SU-DHL-6 (cell line): ENCODE data around the gene SLAIN1.

Experiments used
- H2AFZ ChIP-seq: fragments of 200-600 bp; sonication (generic); 2 replicates; pipeline ENCODE4 v1.6.1; 2014; ENCODE audit warnings: low read depth, mild to moderate bottlenecking, moderate library complexity, mixed read lengths, antibody characterized with exemption, low read length; ENCODE audit not compliant: severe bottlenecking
- H3F3A ChIP-seq: fragments of 200-600 bp; shearing (Covaris generic); 2 replicates; pipeline ENCODE4 v1.6.0; 2016; ENCODE audit warnings: antibody characterized with exemption, mild to moderate bottlenecking; ENCODE audit not compliant: insufficient read depth
- H3K27ac ChIP-seq: fragments of 200-600 bp; sonication (generic); 2 replicates; pipeline ENCODE4 v1.5.1; 2016; ENCODE audit warnings: low read depth, mild to moderate bottlenecking, low read length, moderate library complexity, mixed read lengths
- H3K27me3 ChIP-seq: fragments of 200-600 bp; sonication (generic), shearing (Covaris generic); 2 replicates; pipeline ENCODE4 v1.6.0; 2014; ENCODE audit warnings: mild to moderate bottlenecking, low read length
- H3K36me3 ChIP-seq: fragments of 200-600 bp; sonication (generic); 2 replicates; pipeline ENCODE4 v1.6.1; 2014; ENCODE audit warnings: mild to moderate bottlenecking, low read length, mixed read lengths
- H3K4me2 ChIP-seq: fragments of 300-600, 200-600 bp; shearing (Covaris generic), sonication (generic); 2 replicates; pipeline ENCODE4 v1.6.0; 2014; ENCODE audit warnings: low read length, low read depth, mild to moderate bottlenecking; ENCODE audit not compliant: poor library complexity, severe bottlenecking
- H3K4me3 ChIP-seq: fragments of 200-600 bp; sonication (generic); 2 replicates; pipeline ENCODE4 v1.5.1; 2014; ENCODE audit warnings: antibody characterized with exemption, low read length, mild to moderate bottlenecking, mixed read lengths; ENCODE audit not compliant: insufficient read depth, poor library complexity, severe bottlenecking
- H3K79me2 ChIP-seq: fragments of 200-600 bp; sonication (generic); 2 replicates; pipeline ENCODE4 v1.6.1; 2014; ENCODE audit warnings: mild to moderate bottlenecking, low read length, moderate library complexity; ENCODE audit not compliant: insufficient read depth
- H3K9ac ChIP-seq: fragments of 200-600 bp; sonication (generic); 2 replicates; pipeline ENCODE4 v1.7.0; 2014; ENCODE audit warnings: mild to moderate bottlenecking, low read length
- H3K9me2 ChIP-seq: fragments of 200-600 bp; sonication (generic); replicated peaks from 2 replicates; pipeline ENCODE4 v1.6.1; 2014; ENCODE audit warnings: low read length; ENCODE audit not compliant: insufficient read depth
- H3K9me3 ChIP-seq: fragments of 200-600 bp; sonication (generic); 2 replicates; pipeline ENCODE4 v1.6.1; 2014; ENCODE audit warnings: low read length, mixed read lengths; ENCODE audit not compliant: insufficient read depth
- H4K20me1 ChIP-seq: fragments of 200-600 bp; sonication (generic); 2 replicates; pipeline ENCODE4 v1.6.1; 2014; ENCODE audit warnings: low read depth, mild to moderate bottlenecking, antibody characterized with exemption, low read length, moderate library complexity, mixed read lengths
- CTCF ChIP-seq: fragments of 200-600 bp; sonication (generic); IDR thresholded peaks from one replicate; pipeline ENCODE4 v1.5.1; 2017; ENCODE audit warnings: antibody characterized with exemption, mild to moderate bottlenecking, low read length, moderate library complexity; ENCODE audit not compliant: insufficient read depth, poor library complexity, severe bottlenecking
- EZH2phosphoT487 ChIP-seq: fragments of 200-600 bp; sonication (generic), shearing (Covaris generic); conservative IDR thresholded peaks from 2 replicates; pipeline ENCODE4 v1.6.1; 2018; ENCODE audit warnings: mild to moderate bottlenecking, antibody characterized with exemption, low read length, moderate library complexity, mixed read lengths

Gene SLAIN1

GRCh38 chr13:77741597-77741972 lies 44.1 kb downstream of the SLAIN1 start:
- Histone ChIP-seq H3K79me2 (no peaks in the 10 kb centered on the region), H3K27me3 (no peaks in the 10 kb centered on the region), H3K4me2 (no peak overlapping the region), H3K36me3 (0 out of 2 replicates have a peak, but pooled peaks cover 3% of the 10 kb centered on the region), H2AFZ (no peak overlapping the region), H3K9ac (no peak overlapping the region), H3F3A (no peaks in the 10 kb centered on the region), H3K9me2 (no peaks in the 10 kb centered on the region), H4K20me1 (no peaks in the 10 kb centered on the region), H3K9me3 (no peaks in the 10 kb centered on the region), H3K4me3 (no peak overlapping the region), H3K27ac (no peak overlapping the region)
- no peak for TF ChIP-seq EZH2phosphoT487
- TF ChIP-seq CTCF: no peak

DNA sequence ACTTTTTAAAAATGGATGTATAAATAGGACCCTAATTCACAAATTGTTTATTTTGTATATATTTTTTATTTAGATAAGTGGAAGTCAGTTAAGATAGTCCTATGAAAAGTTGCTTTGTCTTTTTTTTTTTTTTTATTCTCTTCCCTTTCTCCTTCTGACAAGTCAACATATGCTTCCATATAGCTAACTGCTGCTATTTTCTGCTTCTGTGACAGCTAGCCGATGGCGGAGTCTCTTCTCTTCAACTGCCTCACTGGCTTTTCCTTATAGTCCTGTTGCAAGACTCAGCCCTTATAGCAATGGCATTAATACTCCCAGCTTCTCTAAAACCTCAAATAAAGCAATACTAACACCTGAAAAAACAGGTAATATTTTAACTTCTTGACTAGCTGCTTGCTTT lies 45.3 kb downstream of the SLAIN1 start:
- H3K79me2 ChIP-seq: no peaks in the 10 kb centered on the region
- H3K27ac ChIP-seq: no peak overlapping the region
- H3K4me3 ChIP-seq: no peak overlapping the region
- no peak overlapping the region for H3K4me2 ChIP-seq
- no peak overlapping the region for H2AFZ ChIP-seq
- no peak overlapping the region for H3K9ac ChIP-seq
- no peaks in the 10 kb centered on the region for H3K9me2 ChIP-seq
- no peaks in the 10 kb centered on the region for H3K9me3 ChIP-seq
- no peak for TF ChIP-seq EZH2phosphoT487
- TF ChIP-seq CTCF: no peak
- no peaks in the 10 kb centered on the region for H3K27me3 ChIP-seq
- 0 out of 2 replicates have a peak, but pooled peaks cover 3% of the 10 kb centered on the region for H3K36me3 ChIP-seq
- no peaks in the 10 kb centered on the region for H4K20me1 ChIP-seq
- no peaks in the 10 kb centered on the region for H3F3A ChIP-seq

GRCh38 chr13:77745784-77746183 lies 48.3 kb downstream of the SLAIN1 start:
- Histone ChIP-seq H3K27me3 (no peaks in the 10 kb centered on the region), H3K36me3 (0 out of 2 replicates have a peak, but pooled peaks cover 3% of the 10 kb centered on the region), H3K4me3 (no peak overlapping the region), H4K20me1 (no peaks in the 10 kb centered on the region), H3K9me2 (no peaks in the 10 kb centered on the region), H3F3A (no peaks in the 10 kb centered on the region), H3K27ac (no peak overlapping the region), H2AFZ (no peak overlapping the region), H3K79me2 (no peaks in the 10 kb centered on the region), H3K9me3 (no peaks in the 10 kb centered on the region), H3K4me2 (no peak overlapping the region), H3K9ac (no peak overlapping the region)
- TF ChIP-seq CTCF: no peak
- no peak for TF ChIP-seq EZH2phosphoT487
